T-helper 17 cell (primary cell): ENCODE results near the gene HYAL1. TPM values are rescaled to one million over a fixed set of nuclear protein-coding genes. Genes with fewer than 3 reads are reported as not detected.
A peak's percentile ranks its signal among the peaks of the same experiment; 100 is the strongest.

Source experiments
- ATAC-seq: fragments of 150-1000 bp; cut with Tn5 transposase; 2 replicates; pipeline ENCODE4 v1.10.0; 2021; ENCODE audit warnings: mild to moderate bottlenecking, moderate library complexity
- DNase-seq, 3 donors: peaks; one replicate each; pipeline versions ENCODE4 v3.0.0 to v3.0.0-alpha.2; 2020 to 2021
- H3K9me3 ChIP-seq: one replicate; pipeline ENCODE4 v1.7.0; 2013; ENCODE audit warnings: low read length, mild to moderate bottlenecking; ENCODE audit not compliant: control insufficient read depth, poor library complexity, severe bottlenecking
- H3K27ac Mint-ChIP-seq: one replicate; pipeline ENCODE4 v1.8.0; 2022; ENCODE audit warnings: mild to moderate bottlenecking, moderate library complexity, mixed read lengths
- H3K27me3 Mint-ChIP-seq: one replicate; pipeline ENCODE4 v1.8.0; 2022; ENCODE audit warnings: mixed read lengths
- H3K36me3 Mint-ChIP-seq: one replicate; pipeline ENCODE4 v1.8.0; 2022; ENCODE audit warnings: low read depth, mixed read lengths
- H3K4me1 Mint-ChIP-seq: one replicate; pipeline ENCODE4 v1.8.0; 2022; ENCODE audit warnings: mild to moderate bottlenecking, mixed read lengths
- H3K4me3 Mint-ChIP-seq: one replicate; pipeline ENCODE4 v1.8.0; 2022; ENCODE audit warnings: mild to moderate bottlenecking, moderate library complexity, mixed read lengths
- total RNA-seq, 4 donors: library from RNA in 2 of 4; stranded (reverse) in 2 of 4; gene quantifications; one replicate each; pipeline ENCODE4 v1.2.3 and lab custom pipeline; 2022 to 2026

The HYAL1 gene
- total RNA-seq, 2 donors from 2014 or later: 0.44 TPM; not detected in 1

DNA sequence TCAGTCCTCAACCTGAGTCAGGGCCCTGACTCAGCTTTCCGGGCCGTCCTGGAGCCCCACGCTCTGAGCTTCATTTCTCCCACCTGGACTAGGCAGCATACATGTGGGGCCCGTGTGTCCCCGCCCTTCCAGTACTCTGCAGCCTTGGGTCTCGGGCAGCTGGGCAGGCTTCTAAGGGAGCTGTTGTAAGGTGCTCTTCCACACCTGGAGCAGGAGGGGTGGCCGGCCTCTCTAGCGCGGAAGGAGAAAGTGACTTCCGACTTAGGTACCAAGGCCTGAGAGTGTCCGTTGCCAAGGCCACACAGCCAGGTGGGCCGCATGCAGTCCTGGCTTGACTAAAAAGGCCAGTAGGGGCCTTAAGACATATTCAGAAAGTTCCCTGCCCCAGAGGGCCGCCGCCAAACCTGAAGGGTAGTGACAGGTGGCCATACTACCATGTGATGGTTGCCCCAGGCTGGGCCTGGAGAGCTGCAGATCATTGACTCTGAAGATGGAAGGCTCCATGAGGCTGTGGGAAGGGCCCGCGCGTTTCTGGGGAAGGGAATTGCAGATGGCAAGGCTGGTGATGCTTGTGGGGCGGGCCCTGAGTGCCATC lies 43.8 kb downstream of the HYAL1 start:
- Mint-ChIP-seq H3K27ac (peak overlapping the region; percentile 9), H3K4me1 (peaks cover 7% of the 10 kb centered on the region), H3K27me3 (no peaks in the 10 kb centered on the region), H3K36me3 (no peaks in the 10 kb centered on the region), H3K4me3 (peak overlapping the region; percentile 82)
- no peak for DNase-seq
- no peaks in the 10 kb centered on the region for H3K9me3 ChIP-seq
- ATAC-seq: peak; percentile 17

DNA sequence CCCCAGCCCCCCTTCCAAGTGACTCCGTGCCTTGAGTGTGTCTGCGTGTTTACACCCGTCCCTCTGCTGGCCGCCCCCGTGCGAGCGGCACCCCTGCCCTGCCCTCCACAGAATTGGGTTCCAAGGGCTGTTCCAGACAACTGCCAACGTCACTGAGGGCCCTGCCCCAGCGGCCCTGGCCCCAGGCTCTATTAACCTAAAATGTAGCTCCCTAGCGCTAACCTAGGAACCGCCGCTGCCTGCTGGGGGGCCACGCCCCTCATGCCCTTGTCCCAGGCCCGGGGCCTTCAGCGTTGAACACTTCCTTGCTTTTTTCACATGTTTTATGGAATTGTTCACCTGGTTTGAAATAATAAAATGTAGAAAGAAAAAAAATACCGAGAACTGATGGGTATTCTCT lies 44.4 kb downstream of the HYAL1 start:
- peak overlapping the region; percentile 82 for H3K4me3 Mint-ChIP-seq

DNA sequence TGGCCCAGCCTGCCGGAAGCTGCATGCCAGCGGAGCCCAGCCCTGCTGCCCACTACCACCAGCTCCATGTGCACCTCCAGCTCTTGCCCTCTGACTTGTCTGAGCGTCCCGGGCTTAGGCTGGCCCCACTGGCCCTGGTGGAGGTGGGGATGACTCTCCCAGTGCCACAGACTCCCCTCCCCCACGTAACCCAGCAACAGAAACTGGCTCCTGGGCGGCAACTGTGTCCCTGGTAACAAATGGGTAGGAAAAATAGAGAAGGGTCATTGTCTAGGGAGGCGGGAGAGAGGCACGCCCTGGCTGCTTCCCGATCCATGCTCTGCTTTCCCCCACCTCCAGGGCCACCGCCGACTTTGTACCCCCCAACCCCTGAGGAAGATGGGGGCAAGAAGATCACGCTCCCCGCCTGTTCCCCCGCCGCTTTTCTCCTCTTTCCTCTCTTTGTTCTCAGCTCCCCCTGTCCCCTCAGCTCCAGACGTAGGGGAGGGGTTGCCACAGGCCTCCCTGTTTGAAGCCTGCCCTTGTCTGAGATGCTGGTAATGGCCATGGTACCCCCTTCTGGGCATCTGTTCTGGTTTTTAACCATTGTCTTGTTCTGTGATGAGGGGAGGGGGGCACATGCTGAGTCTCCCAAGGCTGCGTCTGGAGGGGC lies 45.2 kb downstream of the HYAL1 start:
- peaks cover 7% of the 10 kb centered on the region for H3K4me1 Mint-ChIP-seq
- H3K27ac Mint-ChIP-seq: peak overlapping the region; percentile 9
- H3K4me3 Mint-ChIP-seq: no peak overlapping the region
- ATAC-seq (no peak), DNase-seq (no peak)
- H3K36me3 Mint-ChIP-seq: no peaks in the 10 kb centered on the region
- no peaks in the 10 kb centered on the region for H3K27me3 Mint-ChIP-seq
- H3K9me3 ChIP-seq: no peaks in the 10 kb centered on the region

More for the DNA sequence above, 44.4 kb downstream of the HYAL1 start:
- no peaks in the 10 kb centered on the region for H3K9me3 ChIP-seq
- Mint-ChIP-seq H3K36me3 (no peaks in the 10 kb centered on the region), H3K27me3 (no peaks in the 10 kb centered on the region), H3K4me1 (peaks cover 7% of the 10 kb centered on the region), H3K27ac (peak overlapping the region; percentile 9)
- DNase-seq: no peak
- ATAC-seq: no peak

- Mint-ChIP-seq H3K27ac (peak overlapping the region; percentile 45), H3K4me3 (no peak overlapping the region), H3K27me3 (no peaks in the 10 kb centered on the region), H3K4me1 (peaks cover 7% of the 10 kb centered on the region), H3K36me3 (no peaks in the 10 kb centered on the region)
- H3K9me3 ChIP-seq: no peaks in the 10 kb centered on the region
- DNase-seq (no peak), ATAC-seq (no peak)
Measured at GRCh38 chr3:50256978-50257890, 46.1 kb downstream of the HYAL1 start.

GRCh38 chr3:50255251-50255615 lies 48.1 kb downstream of the HYAL1 start:
- no peaks in the 10 kb centered on the region for H3K27me3 Mint-ChIP-seq
- H3K4me3 Mint-ChIP-seq: no peak overlapping the region
- no peak for ATAC-seq
- H3K36me3 Mint-ChIP-seq: no peaks in the 10 kb centered on the region
- no peak for DNase-seq
- H3K27ac Mint-ChIP-seq: no peak overlapping the region
- peaks cover 13% of the 10 kb centered on the region for H3K4me1 Mint-ChIP-seq
- no peaks in the 10 kb centered on the region for H3K9me3 ChIP-seq

DNA sequence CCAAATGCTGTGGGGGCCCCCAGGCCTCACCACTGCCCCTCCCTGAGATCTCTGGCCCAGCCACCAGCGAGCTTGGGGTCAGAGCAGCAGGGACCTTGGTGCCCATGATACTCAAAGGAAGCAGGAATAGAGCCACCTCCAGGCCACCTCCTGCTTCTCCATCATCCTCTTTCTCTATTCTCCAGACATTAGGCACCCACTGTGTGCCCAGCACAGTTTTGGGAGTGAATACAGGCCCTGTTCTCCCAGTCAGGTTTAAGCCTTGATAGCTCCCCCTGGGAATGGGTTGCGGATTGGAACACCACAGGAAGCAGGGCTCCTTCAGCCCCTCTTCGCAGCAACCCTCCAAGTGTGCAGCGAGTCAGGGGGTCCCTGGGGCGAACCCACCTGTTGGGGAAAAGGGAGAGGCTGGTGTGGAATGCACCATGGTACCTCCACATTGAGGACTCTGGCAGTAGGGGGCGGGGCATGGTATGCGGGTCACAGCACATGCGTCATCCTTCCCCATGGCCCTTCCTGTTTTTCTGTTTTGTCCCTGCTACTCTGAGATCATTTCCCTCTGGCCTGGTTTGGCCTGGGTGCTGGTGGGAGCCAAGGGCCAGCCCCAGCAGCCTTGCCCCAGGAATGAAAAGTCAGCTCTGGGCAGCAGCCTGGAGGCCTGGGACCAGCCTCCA lies 48.7 kb downstream of the HYAL1 start:
- DNase-seq: no peak
- no peaks in the 10 kb centered on the region for H3K27me3 Mint-ChIP-seq
- no peak overlapping the region for H3K4me3 Mint-ChIP-seq
- no peak for ATAC-seq
- no peaks in the 10 kb centered on the region for H3K36me3 Mint-ChIP-seq
- H3K27ac Mint-ChIP-seq: peak overlapping the region; percentile 80
- H3K9me3 ChIP-seq: no peaks in the 10 kb centered on the region
- peaks cover 14% of the 10 kb centered on the region for H3K4me1 Mint-ChIP-seq

GRCh38 chr3:50251220-50251619 lies 52.2 kb downstream of the HYAL1 start:
- H3K4me1 Mint-ChIP-seq: peaks cover 25% of the 10 kb centered on the region

GRCh38 chr3:50250514-50250913 lies 52.9 kb downstream of the HYAL1 start:
- H3K4me3 Mint-ChIP-seq: no peak overlapping the region
- peaks cover 2% of the 10 kb centered on the region for H3K36me3 Mint-ChIP-seq
- peak overlapping the region; percentile 49 for H3K27ac Mint-ChIP-seq
- no peaks in the 10 kb centered on the region for H3K27me3 Mint-ChIP-seq
- peaks cover 29% of the 10 kb centered on the region for H3K4me1 Mint-ChIP-seq
- no peaks in the 10 kb centered on the region for H3K9me3 ChIP-seq
- ATAC-seq (no peak), DNase-seq (no peak)

More at GRCh38 chr3:50251220-50251619, 52.2 kb downstream of the HYAL1 start:
- Mint-ChIP-seq H3K27ac (peak overlapping the region; percentile 19), H3K4me3 (peak overlapping the region; percentile 41), H3K36me3 (peaks cover 2% of the 10 kb centered on the region), H3K27me3 (no peaks in the 10 kb centered on the region)
- H3K9me3 ChIP-seq: no peaks in the 10 kb centered on the region
- ATAC-seq: no peak
- no peak for DNase-seq

Other genes with a start within 250 kb of the HYAL1 start
- 100 to 1,000 TPM; 292 to 353 TPM for gene RBM5, start 214.7 kb downstream of the HYAL1 start, total RNA-seq
- gene SEMA3F, start 148.2 kb downstream of the HYAL1 start, total RNA-seq: under 1 TPM in 1 of 2 donors, not detected in 1; 0.18 TPM
- under 1 TPM in 1 of 2 donors, not detected in 1; 0.10 TPM for gene GNAT1, start 112.0 kb downstream of the HYAL1 start, total RNA-seq
- under 1 TPM in 1 of 2 donors, not detected in 1; 0.78 TPM for gene SLC38A3, start 98.3 kb downstream of the HYAL1 start, total RNA-seq
- 100 to 1,000 TPM; 266 to 288 TPM for gene GNAI2, start 67.4 kb downstream of the HYAL1 start, total RNA-seq
- gene SEMA3B, start 34.4 kb downstream of the HYAL1 start, total RNA-seq: 1 to 10 TPM; 1.7 to 1.8 TPM
- not detected for gene LSMEM2, start 24.5 kb downstream of the HYAL1 start, total RNA-seq
- gene IFRD2, start 11.1 kb downstream of the HYAL1 start, total RNA-seq: 10 to 100 TPM; 46.7 to 49.2 TPM
- 1 to 10 TPM; 2.7 to 3.7 TPM for gene HYAL3, start 4.2 kb downstream of the HYAL1 start, total RNA-seq
- 10 to 100 TPM; 35.3 to 42.9 TPM for gene NAA80, start 4.2 kb downstream of the HYAL1 start, total RNA-seq
- gene HYAL2, start 19.2 kb upstream of the HYAL1 start, total RNA-seq: 1 to 10 TPM; 1.6 to 2.1 TPM
- gene TUSC2, start 24.6 kb upstream of the HYAL1 start, total RNA-seq: 10 to 100 TPM; 17.7 to 18.0 TPM
- gene RASSF1, start 37.3 kb upstream of the HYAL1 start, total RNA-seq: 100 to 1,000 TPM in 1 of 2 donors, 10 to 100 TPM in 1; 83.5 to 105 TPM
- 1 to 10 TPM; 1.1 to 1.3 TPM for gene ZMYND10, start 42.2 kb upstream of the HYAL1 start, total RNA-seq
- gene NPRL2, start 47.2 kb upstream of the HYAL1 start, total RNA-seq: 10 to 100 TPM; 27.5 to 29.1 TPM
- gene CYB561D2, start 47.3 kb upstream of the HYAL1 start, total RNA-seq: 10 to 100 TPM; 20.8 to 27.2 TPM
- 10 to 100 TPM; 16.7 to 17.4 TPM for gene TMEM115, start 55.9 kb upstream of the HYAL1 start, total RNA-seq
- 1 to 10 TPM; 2.2 to 3.5 TPM for gene CACNA2D2, start 200.1 kb upstream of the HYAL1 start, total RNA-seq